Amniotic epithelial cell (primary cell): Measurements from ENCODE around the gene C19orf67.
"Not testable (repeated sequence)": the region's sequence is repeated elsewhere in the genome, so short reads cannot be mapped to it uniquely, and the experiment has no call there.

Experiments used
- DNase-seq: peaks from one replicate; pipeline ENCODE4 v3.0.0-alpha.2; 2010; ENCODE audit warnings: low read depth

C19orf67 gene

DNA sequence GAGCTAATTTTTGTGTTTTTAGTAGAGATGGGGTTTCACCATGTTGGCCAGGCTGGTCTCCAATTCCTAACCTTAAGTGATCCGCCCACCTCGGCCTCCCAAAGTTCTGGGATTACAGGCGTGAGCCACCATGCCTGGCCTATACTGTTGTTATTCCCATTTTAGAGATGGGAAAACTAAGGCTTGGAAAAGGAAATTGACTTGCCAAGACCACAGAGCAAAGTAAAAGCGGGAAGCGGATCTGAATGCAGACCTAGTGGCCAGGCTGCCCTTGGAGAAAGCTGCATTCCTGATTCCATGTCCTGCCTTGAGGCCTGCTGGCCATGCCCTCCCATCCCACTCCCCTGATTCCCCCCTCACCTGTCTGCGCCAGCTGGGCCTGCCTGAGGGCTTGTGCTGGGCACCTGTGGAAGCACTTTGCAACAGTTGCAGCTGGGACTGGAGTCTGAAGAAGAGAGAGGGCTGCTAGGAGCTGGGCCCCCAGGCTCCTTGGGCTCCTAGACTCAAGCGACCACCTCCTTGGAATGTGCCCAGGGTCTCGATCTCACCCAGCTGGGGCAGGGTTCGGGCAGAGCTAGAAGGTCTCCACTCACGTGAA is 29.4 kb downstream of the C19orf67 start:
- no peak for DNase-seq

DNA sequence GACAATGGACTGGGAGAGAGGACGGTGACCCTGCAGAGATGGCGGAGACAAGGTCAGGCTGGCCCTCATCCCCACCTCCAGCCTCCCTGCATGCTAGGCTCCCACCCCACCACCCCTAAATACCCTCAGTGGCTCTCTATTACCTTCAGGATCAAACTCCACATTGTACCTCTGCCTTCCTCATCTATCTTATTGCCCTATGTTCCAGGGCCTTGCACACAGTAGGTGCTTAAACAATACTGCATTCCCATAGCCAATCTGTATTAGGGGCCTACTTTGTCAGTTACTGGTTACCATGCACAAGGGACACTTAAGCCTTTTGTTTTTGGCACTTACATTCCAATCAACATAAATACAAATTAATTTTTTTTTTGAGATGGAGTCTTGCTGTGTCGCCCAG is 30.2 kb downstream of the C19orf67 start:
- no peak for DNase-seq

DNA sequence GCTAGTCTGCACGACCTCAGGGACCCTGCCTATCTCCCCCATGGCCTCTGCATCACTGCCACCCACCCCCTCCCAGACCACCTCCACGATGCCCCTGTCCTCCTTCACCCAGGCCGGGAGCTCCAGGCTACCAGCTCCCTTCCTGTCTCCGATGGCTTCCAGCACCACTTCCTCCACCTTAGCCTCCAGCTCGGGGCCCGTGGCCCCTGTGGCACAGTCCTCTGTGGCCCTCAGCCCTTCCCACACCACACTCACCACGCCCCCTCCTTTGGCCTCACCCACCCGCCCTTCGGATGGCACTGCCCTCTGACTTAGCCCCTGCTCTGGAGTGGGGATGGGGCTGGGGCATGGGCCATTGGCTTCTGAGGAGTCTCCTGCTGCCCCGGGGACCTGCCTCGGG is 30.9 kb downstream of the C19orf67 start:
- DNase-seq: no peak

GRCh38 chr19:14054099-14054498 is 31.5 kb downstream of the C19orf67 start:
- DNase-seq: no peak

GRCh38 chr19:14053500-14053899 is 32.1 kb downstream of the C19orf67 start:
- no peak for DNase-seq

- no peak for DNase-seq
These were observed 32.6 kb downstream of the C19orf67 start for GRCh38 chr19:14053032-14053431.

GRCh38 chr19:14052470-14052869 is 33.1 kb downstream of the C19orf67 start:
- DNase-seq: no peak

- DNase-seq: no peak
These were observed 33.6 kb downstream of the C19orf67 start for GRCh38 chr19:14051980-14052379.

- not testable (repeated sequence) for DNase-seq
These were observed 34.6 kb downstream of the C19orf67 start for GRCh38 chr19:14050961-14051360.

DNA sequence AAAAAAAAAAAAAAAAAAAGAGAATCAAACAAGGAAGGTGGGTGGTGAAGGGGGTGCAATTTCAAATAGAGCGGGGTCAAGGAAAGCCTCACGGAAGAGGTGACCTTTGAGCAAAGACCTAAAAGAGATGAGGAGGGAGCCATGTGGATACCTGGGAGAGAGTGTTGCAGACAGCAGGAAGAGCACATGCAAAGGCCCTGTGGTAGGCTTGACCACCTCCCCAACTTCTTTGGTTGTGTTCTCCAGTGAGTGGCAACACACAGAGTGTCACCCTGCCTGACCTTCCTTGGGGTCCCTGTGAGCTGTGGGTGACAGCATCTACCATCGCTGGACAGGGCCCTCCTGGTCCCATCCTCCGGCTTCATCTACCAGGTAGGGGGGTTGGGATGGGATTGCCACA is 35.1 kb downstream of the C19orf67 start:
- no peak for DNase-seq

DNA sequence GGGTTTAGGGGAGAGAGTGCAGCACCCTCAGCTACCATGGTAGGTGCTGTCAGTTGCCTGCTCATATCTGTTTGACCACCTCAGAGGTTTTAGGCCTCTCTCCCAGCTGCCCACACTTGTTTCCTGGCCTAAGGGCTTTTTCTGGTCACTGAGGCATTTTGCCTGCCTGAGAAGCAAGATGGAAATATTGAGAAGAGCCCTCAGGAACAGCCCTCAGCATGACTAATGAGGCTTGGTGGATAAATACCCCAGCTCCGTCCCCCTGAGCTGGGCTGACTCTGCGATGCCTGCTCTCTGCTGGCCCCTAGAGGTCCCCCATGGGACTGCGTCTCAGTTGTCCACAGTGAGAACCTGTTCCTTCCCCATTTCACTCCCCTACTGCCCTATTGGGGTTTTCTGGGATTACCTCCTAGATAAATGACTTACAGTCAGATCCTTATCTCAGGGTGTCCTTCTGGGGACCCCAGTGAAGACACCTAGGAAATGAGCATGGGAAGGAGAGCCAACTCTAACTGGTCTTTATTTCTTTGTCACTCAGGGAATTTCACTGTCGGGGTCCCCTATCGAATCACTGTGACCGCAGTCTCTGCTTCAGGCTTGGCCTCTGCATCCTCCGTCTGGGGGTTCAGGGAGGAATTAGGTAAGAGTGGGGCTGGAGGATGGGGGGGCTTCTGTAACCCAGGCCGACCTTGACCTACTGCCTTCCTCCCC is 37.0 kb downstream of the C19orf67 start:
- peak; percentile 17 for DNase-seq

DNA sequence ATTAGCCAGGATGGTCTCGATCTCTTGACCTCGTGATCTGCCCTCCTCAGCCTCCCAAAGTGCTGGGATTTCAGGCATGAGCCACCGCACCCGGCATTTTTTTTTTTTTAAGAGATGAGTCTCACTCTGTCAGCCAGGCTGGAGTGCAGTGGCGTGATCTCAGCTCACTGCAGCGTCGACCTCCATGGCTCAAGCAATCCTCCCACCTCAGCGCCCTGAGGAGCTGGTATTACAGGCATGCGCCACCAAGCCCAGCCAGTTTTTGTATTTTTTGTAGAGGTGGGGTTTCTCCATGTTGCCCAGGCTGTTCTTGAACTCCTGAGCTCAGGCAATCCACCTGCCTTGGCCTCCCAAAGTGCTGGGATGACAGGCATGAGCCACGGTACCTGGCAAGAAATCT is 37.7 kb downstream of the C19orf67 start:
- DNase-seq: not testable (repeated sequence)

GRCh38 chr19:14042659-14043608 is 42.6 kb downstream of the C19orf67 start:
- DNase-seq: peak; percentile 74

- no peak for DNase-seq
These were observed 46.4 kb downstream of the C19orf67 start for GRCh38 chr19:14039181-14039580.

- no peak for DNase-seq
These were observed 49.9 kb downstream of the C19orf67 start for GRCh38 chr19:14035706-14036105.

- DNase-seq: not testable (repeated sequence)
These were observed 50.4 kb downstream of the C19orf67 start for GRCh38 chr19:14035159-14035558.

- DNase-seq: peak; percentile 28
These were observed 51.6 kb downstream of the C19orf67 start for GRCh38 chr19:14033946-14034345.

DNA sequence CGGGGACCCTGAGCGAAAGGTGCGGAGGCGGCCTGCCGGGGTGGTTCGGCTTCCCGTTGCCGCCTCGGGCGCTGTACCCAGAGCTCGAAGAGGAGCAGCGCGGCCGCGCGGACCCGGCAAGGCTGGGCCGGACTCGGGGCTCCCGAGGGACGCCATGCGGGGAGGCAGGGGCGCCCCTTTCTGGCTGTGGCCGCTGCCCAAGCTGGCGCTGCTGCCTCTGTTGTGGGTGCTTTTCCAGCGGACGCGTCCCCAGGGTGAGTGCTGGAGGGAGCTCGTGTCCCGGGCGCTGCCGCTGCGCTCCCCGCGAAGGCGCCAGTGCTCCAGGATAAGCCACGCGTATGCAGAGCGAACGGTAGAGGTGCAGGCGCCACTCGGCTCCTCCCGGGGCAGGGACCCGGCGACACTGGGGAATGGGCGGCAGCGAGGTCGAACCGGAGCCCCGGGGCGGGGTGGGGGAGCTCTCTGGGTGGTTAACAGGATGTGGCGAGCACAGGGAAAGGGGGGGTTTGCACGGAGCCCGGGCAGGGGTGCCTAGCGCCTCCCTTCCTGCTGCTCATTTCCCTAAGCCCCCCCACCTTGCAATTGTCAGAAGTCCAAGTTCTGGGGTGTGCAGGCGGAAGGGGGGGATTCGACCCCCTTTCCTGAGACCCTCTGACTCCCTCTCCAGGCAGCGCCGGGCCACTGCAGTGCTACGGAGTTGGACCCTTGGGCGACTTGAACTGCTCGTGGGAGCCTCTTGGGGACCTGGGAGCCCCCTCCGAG is 53.7 kb downstream of the C19orf67 start, which contains the start of gene IL27RA:
Gene IL27RA, plus strand, starts transcription at position 44 of the 762 bp plus-strand sequence. Its CDS starts 111 bp downstream, at position 155.
- DNase-seq: peak; percentile 13
